ENCODE data around the gene TK1.
"Not testable (repeated sequence)": the region's sequence is repeated elsewhere in the genome, so short reads cannot be mapped to it uniquely, and the experiment has no call there.

Gene TK1

GRCh38 chr17:78175643-78175981, 11.2 kb downstream of the TK1 start:
- DNase-seq, result no peak

- DNase-seq, result no peak
These were observed 11.8 kb downstream of the TK1 start for GRCh38 chr17:78174870-78175642.

GRCh38 chr17:78174346-78174869, 12.4 kb downstream of the TK1 start:
- no peak for DNase-seq

GRCh38 chr17:78173097-78173715, 13.6 kb downstream of the TK1 start:
- DNase-seq, result no peak

GRCh38 chr17:78172249-78173051, 14.4 kb downstream of the TK1 start:
- no peak for DNase-seq

GRCh38 chr17:78171591-78172248, 15.1 kb downstream of the TK1 start:
- not testable (repeated sequence) for DNase-seq

GRCh38 chr17:78170692-78171590, 15.9 kb downstream of the TK1 start:
- no peak for DNase-seq

GRCh38 chr17:78168903-78169793, 17.7 kb downstream of the TK1 start:
- peak; percentile 57 for DNase-seq

- DNase-seq, result peak; percentile 80
These were observed 18.5 kb downstream of the TK1 start, which contains the start of gene SYNGR2 for GRCh38 chr17:78168242-78168902. TSS of gene SYNGR2 (plus strand) at chr17:78168581. CDS start at chr17:78168617, 36 bp downstream.

GRCh38 chr17:78166416-78166815, 20.4 kb downstream of the TK1 start:
- no peak for DNase-seq

- DNase-seq, result no peak
These were observed 21.9 kb downstream of the TK1 start for GRCh38 chr17:78164748-78165607.

- DNase-seq, result no peak
These were observed 22.7 kb downstream of the TK1 start for GRCh38 chr17:78163881-78164747.

- peak; percentile 20 for DNase-seq
These were observed 27.2 kb downstream of the TK1 start for GRCh38 chr17:78159575-78160158.

- no peak for DNase-seq
These were observed 31.7 kb downstream of the TK1 start for GRCh38 chr17:78154903-78155811.

GRCh38 chr17:78151514-78152008, 35.3 kb downstream of the TK1 start:
- no peak for DNase-seq

- DNase-seq, result no peak
These were observed 38.4 kb downstream of the TK1 start for GRCh38 chr17:78148286-78149016.

Data from stimulated activated naive CD4-positive, alpha-beta T cell treated with Interleukin-2 at 50 U/mL for 16 hours (primary cell).